ENCODE measurements around the gene TMTC1. TPM values are rescaled to one million over a fixed set of nuclear protein-coding genes. Genes with fewer than 3 reads are reported as not detected.

TMTC1 gene
- total and polyA plus RNA-seq, 2 experiments from 2014 or later, result 4.8 to 24.3 TPM

DNA sequence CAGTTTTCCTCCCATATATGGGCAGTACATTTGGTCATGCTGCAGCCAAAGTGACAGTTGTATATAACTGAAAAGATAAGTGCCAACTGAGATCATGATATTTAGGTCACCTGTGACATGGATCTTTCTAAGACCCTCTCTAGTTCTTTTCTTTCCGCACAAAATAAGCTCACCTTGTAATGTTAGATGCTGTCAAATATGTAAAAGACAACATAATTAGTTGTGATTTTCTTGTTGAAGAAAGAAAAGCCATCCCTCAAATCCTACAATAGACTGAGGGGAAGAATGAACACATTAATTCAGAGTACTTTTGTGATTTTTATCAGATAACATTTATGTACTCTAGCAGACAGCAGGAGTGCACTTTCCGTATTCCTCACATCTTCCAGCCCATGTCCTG lies 323.7 kb downstream of the TMTC1 start:
- no peak overlapping the region for H2AFZ ChIP-seq
- Mint-ChIP-seq H3K36me3 (ENCODE audit: low read depth) (no peaks in the 10 kb centered on the region), H3K27me3 (ENCODE audit: insufficient read depth, low read depth, poor library complexity) (peaks cover 5% of the 10 kb centered on the region), H3K4me1 (no peaks in the 10 kb centered on the region), H3K9me3 (no peaks in the 10 kb centered on the region), H3K4me3 (no peak overlapping the region), H3K27ac (no peak overlapping the region)
- H3K79me2 ChIP-seq (replicated peaks; ENCODE audit: insufficient read depth), result no peaks in the 10 kb centered on the region
- no peaks in the 10 kb centered on the region for H3F3A ChIP-seq (replicated peaks; ENCODE audit: low read depth)
- no peaks in the 10 kb centered on the region for H3K9me2 ChIP-seq (ENCODE audit: insufficient read depth)
- H4K20me1 ChIP-seq (replicated peaks; ENCODE audit: insufficient read depth), result no peaks in the 10 kb centered on the region
- DNase-seq (ENCODE audit: low spot score), result no peak
- H3K4me1 ChIP-seq (ENCODE audit: insufficient read depth), result no peaks in the 10 kb centered on the region
- no peak overlapping the region for H3K27ac ChIP-seq (ENCODE audit: low read depth)
- no peak overlapping the region for H3K4me3 ChIP-seq
- ATAC-seq, result no peak
- H3K36me3 ChIP-seq (ENCODE audit: insufficient read depth), result no peaks in the 10 kb centered on the region
- H3K27me3 ChIP-seq (ENCODE audit: insufficient read depth), result no peaks in the 10 kb centered on the region
- H3K4me2 ChIP-seq, result no peak overlapping the region
- TF ChIP-seq REST (IDR thresholded peaks at IDR 0.05; ENCODE audit: unreplicated experiment), result no peak
- TF ChIP-seq NANOG (IDR thresholded peaks at IDR 0.05; ENCODE audit: borderline replicate concordance), result no peak
- no peak for TF ChIP-seq EZH2phosphoT487 (IDR thresholded peaks at IDR 0.05; ENCODE audit: unreplicated experiment)
- no peak for TF ChIP-seq POLR2AphosphoS5 (IDR thresholded peaks at IDR 0.05; ENCODE audit: low read depth)

- Histone ChIP-seq H3K27ac (ENCODE audit: low read depth) (no peak overlapping the region), H3K27me3 (ENCODE audit: insufficient read depth) (no peaks in the 10 kb centered on the region), H3K36me3 (ENCODE audit: insufficient read depth) (no peaks in the 10 kb centered on the region), H3K4me1 (ENCODE audit: insufficient read depth) (no peaks in the 10 kb centered on the region), H2AFZ (no peak overlapping the region), H3K79me2 (replicated peaks; ENCODE audit: insufficient read depth) (no peaks in the 10 kb centered on the region), H3F3A (replicated peaks; ENCODE audit: low read depth) (no peaks in the 10 kb centered on the region), H3K4me3 (no peak overlapping the region), H3K4me2 (no peak overlapping the region), H3K9me2 (ENCODE audit: insufficient read depth) (no peaks in the 10 kb centered on the region; the same call in 1 of the 2 replicates), H4K20me1 (replicated peaks; ENCODE audit: insufficient read depth) (no peaks in the 10 kb centered on the region)
- no peaks in the 10 kb centered on the region for H3K4me1 Mint-ChIP-seq
- no peaks in the 10 kb centered on the region for H3K9me3 Mint-ChIP-seq
- H3K27me3 Mint-ChIP-seq (ENCODE audit: insufficient read depth, low read depth, poor library complexity), result no peaks in the 10 kb centered on the region
- H3K36me3 Mint-ChIP-seq (ENCODE audit: low read depth), result no peaks in the 10 kb centered on the region
- no peak overlapping the region for H3K4me3 Mint-ChIP-seq
- ATAC-seq (no peak), DNase-seq (ENCODE audit: low spot score) (no peak)
- no peak overlapping the region for H3K27ac Mint-ChIP-seq
- no peak for TF ChIP-seq ETS1 (IDR thresholded peaks at IDR 0.05)
- TF ChIP-seq JUNB (IDR thresholded peaks at IDR 0.05; ENCODE audit: unreplicated experiment), result no peak
- no peak for TF ChIP-seq STAT1 (IDR thresholded peaks at IDR 0.05; ENCODE audit: unreplicated experiment)
- no peak for TF ChIP-seq REST (IDR thresholded peaks at IDR 0.05; ENCODE audit: unreplicated experiment)
- no peak for TF ChIP-seq POLR2AphosphoS5 (IDR thresholded peaks at IDR 0.05; ENCODE audit: low read depth)
- TF ChIP-seq CREB1 (CRISPR knock-in tag; IDR thresholded peaks at IDR 0.05; ENCODE audit: low read depth), result no peak
- no peak for TF ChIP-seq EZH2 (IDR thresholded peaks at IDR 0.05; ENCODE audit: low read depth, unreplicated experiment)
These were observed 328.7 kb downstream of the TMTC1 start for GRCh38 chr12:29455087-29455486.
